ENCODE results near the gene HOXB5.

- TF ChIP-seq, protein P1, sequence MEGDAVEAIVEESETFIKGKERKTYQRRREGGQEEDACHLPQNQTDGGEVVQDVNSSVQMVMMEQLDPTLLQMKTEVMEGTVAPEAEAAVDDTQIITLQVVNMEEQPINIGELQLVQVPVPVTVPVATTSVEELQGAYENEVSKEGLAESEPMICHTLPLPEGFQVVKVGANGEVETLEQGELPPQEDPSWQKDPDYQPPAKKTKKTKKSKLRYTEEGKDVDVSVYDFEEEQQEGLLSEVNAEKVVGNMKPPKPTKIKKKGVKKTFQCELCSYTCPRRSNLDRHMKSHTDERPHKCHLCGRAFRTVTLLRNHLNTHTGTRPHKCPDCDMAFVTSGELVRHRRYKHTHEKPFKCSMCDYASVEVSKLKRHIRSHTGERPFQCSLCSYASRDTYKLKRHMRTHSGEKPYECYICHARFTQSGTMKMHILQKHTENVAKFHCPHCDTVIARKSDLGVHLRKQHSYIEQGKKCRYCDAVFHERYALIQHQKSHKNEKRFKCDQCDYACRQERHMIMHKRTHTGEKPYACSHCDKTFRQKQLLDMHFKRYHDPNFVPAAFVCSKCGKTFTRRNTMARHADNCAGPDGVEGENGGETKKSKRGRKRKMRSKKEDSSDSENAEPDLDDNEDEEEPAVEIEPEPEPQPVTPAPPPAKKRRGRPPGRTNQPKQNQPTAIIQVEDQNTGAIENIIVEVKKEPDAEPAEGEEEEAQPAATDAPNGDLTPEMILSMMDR (IDR thresholded peaks at IDR 0.05 in 2 of 3, conservative IDR thresholded peaks at IDR 0.05 in 1 of 3; ENCODE audit: borderline replicate concordance in 1 of 3, insufficient read depth in 1 of 3, low read depth in 2 of 3, low read length in 2 of 3), result no peak
- TF ChIP-seq POLR2AphosphoS5 (IDR thresholded peaks at IDR 0.05; ENCODE audit: low read depth, low read length) (no peak; the same call in 1 of the 2 replicates), POLR2A (IDR thresholded peaks at IDR 0.05; ENCODE audit: borderline replicate concordance, extremely low read depth, insufficient read depth, insufficient read length) (no peak), EZH2 (IDR thresholded peaks at IDR 0.05) (no peak), YY1 (IDR thresholded peaks at IDR 0.05; ENCODE audit: extremely low read depth, insufficient replicate concordance, low read depth, low read length) (no peak), EGR1 (IDR thresholded peaks at IDR 0.05; ENCODE audit: low read depth) (no peak), CBX3 (IDR thresholded peaks at IDR 0.05; ENCODE audit: low read depth) (no peak), SIN3A (IDR thresholded peaks at IDR 0.05; ENCODE audit: low read depth) (no peak), CEBPB (IDR thresholded peaks at IDR 0.05; ENCODE audit: low read depth) (no peak), JUND (IDR thresholded peaks at IDR 0.05) (no peak), SP1 (IDR thresholded peaks at IDR 0.05; ENCODE audit: low read depth) (no peak)
- TF ChIP-seq, protein P2, sequence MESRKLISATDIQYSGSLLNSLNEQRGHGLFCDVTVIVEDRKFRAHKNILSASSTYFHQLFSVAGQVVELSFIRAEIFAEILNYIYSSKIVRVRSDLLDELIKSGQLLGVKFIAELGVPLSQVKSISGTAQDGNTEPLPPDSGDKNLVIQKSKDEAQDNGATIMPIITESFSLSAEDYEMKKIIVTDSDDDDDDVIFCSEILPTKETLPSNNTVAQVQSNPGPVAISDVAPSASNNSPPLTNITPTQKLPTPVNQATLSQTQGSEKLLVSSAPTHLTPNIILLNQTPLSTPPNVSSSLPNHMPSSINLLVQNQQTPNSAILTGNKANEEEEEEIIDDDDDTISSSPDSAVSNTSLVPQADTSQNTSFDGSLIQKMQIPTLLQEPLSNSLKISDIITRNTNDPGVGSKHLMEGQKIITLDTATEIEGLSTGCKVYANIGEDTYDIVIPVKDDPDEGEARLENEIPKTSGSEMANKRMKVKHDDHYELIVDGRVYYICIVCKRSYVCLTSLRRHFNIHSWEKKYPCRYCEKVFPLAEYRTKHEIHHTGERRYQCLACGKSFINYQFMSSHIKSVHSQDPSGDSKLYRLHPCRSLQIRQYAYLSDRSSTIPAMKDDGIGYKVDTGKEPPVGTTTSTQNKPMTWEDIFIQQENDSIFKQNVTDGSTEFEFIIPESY (IDR thresholded peaks at IDR 0.05; ENCODE audit: extremely low read depth, insufficient replicate concordance, low read length), result no peak
- TF ChIP-seq, protein P3, sequence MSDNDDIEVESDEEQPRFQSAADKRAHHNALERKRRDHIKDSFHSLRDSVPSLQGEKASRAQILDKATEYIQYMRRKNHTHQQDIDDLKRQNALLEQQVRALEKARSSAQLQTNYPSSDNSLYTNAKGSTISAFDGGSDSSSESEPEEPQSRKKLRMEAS (IDR thresholded peaks at IDR 0.05), result no peak
- TF ChIP-seq, protein P4, sequence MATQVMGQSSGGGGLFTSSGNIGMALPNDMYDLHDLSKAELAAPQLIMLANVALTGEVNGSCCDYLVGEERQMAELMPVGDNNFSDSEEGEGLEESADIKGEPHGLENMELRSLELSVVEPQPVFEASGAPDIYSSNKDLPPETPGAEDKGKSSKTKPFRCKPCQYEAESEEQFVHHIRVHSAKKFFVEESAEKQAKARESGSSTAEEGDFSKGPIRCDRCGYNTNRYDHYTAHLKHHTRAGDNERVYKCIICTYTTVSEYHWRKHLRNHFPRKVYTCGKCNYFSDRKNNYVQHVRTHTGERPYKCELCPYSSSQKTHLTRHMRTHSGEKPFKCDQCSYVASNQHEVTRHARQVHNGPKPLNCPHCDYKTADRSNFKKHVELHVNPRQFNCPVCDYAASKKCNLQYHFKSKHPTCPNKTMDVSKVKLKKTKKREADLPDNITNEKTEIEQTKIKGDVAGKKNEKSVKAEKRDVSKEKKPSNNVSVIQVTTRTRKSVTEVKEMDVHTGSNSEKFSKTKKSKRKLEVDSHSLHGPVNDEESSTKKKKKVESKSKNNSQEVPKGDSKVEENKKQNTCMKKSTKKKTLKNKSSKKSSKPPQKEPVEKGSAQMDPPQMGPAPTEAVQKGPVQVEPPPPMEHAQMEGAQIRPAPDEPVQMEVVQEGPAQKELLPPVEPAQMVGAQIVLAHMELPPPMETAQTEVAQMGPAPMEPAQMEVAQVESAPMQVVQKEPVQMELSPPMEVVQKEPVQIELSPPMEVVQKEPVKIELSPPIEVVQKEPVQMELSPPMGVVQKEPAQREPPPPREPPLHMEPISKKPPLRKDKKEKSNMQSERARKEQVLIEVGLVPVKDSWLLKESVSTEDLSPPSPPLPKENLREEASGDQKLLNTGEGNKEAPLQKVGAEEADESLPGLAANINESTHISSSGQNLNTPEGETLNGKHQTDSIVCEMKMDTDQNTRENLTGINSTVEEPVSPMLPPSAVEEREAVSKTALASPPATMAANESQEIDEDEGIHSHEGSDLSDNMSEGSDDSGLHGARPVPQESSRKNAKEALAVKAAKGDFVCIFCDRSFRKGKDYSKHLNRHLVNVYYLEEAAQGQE (IDR thresholded peaks at IDR 0.05; ENCODE audit: low read depth), result no peak
Observed at GRCh38 chr17:48633266-48633677, 39.7 kb upstream of the HOXB5 start.

Data from HCT116 (cell line).